SJCRH30 (cell line): Measurements from ENCODE around the gene RNF112. TPM values are rescaled to one million over a fixed set of nuclear protein-coding genes. Genes with fewer than 3 reads are reported as not detected.

Experiments used
- DNase-seq, 2 experiments: peaks; one replicate each; pipeline ENCODE4 v3.0.0-alpha.2; 2015 to 2020
- H3K27ac ChIP-seq: fragments of 250-450 bp; sonication (Bioruptor Pico); 2 replicates; pipeline ENCODE4 v1.5.1; 2020; ENCODE audit warnings: mild to moderate bottlenecking, moderate library complexity
- H3K27me3 ChIP-seq: fragments of 250-450 bp; sonication (Bioruptor Pico); 2 replicates; pipeline ENCODE4 v1.5.1; 2020; ENCODE audit warnings: mild to moderate bottlenecking, moderate library complexity
- H3K36me3 ChIP-seq: fragments of 250-450 bp; sonication (Bioruptor Pico); 2 replicates; pipeline ENCODE4 v1.5.1; 2020; ENCODE audit warnings: mild to moderate bottlenecking, moderate library complexity
- H3K4me1 ChIP-seq: fragments of 250-450 bp; sonication (Bioruptor Pico); 2 replicates; pipeline ENCODE4 v1.5.1; 2020; ENCODE audit warnings: mild to moderate bottlenecking, moderate library complexity
- H3K4me3 ChIP-seq: fragments of 250-450 bp; sonication (Bioruptor Pico); 2 replicates; pipeline ENCODE4 v1.5.1; 2020; ENCODE audit warnings: mild to moderate bottlenecking, moderate library complexity
- H3K9me3 ChIP-seq: fragments of 250-450 bp; sonication (Bioruptor Pico); replicated peaks from 2 replicates; pipeline ENCODE4 v1.5.1; 2020; ENCODE audit warnings: mild to moderate bottlenecking, moderate library complexity
- total RNA-seq: library from RNA; depleted of rRNA; stranded (reverse); fragments of >200 nt; shearing (Covaris generic); gene quantifications from 2 replicates; pipeline ENCODE4 v1.2.3, GENCODE V29; 2014; rRNA removed

Gene RNF112, protein sequence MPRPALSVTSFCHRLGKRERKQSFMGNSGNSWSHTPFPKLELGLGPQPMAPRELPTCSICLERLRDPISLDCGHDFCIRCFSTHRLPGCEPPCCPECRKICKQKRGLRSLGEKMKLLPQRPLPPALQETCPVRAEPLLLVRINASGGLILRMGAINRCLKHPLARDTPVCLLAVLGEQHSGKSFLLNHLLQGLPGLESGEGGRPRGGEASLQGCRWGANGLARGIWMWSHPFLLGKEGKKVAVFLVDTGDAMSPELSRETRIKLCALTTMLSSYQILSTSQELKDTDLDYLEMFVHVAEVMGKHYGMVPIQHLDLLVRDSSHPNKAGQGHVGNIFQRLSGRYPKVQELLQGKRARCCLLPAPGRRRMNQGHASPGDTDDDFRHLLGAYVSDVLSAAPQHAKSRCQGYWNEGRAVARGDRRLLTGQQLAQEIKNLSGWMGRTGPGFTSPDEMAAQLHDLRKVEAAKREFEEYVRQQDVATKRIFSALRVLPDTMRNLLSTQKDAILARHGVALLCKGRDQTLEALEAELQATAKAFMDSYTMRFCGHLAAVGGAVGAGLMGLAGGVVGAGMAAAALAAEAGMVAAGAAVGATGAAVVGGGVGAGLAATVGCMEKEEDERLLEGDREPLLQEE
- total RNA-seq, result 1.2 and 2.4 TPM in 2 replicates

DNA sequence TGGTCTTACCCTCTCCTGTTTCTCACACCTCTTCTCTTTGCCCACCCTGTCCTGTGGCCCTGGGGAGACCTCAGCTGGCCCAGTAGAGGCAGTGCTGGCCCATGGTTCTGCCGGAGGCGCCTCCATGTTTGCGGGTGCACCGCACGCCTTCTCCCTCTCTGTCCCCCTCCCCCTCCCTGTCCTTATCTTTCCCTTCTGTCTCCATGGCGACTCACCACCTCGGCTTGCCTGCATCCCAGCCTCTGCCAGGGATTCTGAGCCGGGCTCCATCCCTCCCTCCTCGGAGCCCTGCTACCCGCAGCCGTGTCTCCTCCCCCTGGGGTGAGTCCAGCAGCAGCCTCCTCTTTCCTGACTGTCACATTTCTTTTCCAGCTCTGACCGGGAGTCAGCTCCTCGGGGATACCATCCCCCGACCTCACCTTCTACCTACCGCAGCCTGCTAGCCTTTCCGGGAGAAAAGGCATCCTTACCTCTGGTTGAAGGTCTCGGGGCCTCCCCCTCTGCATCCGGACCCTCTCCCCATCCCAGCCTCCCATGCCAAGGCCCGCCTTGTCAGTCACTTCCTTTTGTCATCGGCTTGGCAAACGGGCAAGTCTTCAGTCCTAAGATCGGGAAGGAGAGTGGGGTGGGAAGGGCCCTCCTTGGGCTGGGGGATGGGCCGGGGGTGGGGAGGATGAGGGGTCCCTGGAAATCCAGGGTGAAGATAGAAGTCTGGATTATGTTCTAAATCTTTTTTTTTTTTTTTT, at the start of gene RNF112:
TSS of gene RNF112 (plus strand) at position 358 of the 746 bp plus-strand sequence. CDS start at position 535, 177 bp downstream.
- H3K4me3 ChIP-seq, result peak within 1 kb of the TSS; percentile 38
- peaks cover 10% of the 10 kb centered on the region; the same call in 1 of the 2 replicates for H3K27me3 ChIP-seq
- DNase-seq, result peak; percentile 54 to 58
- H3K27ac ChIP-seq, result no peak within 1 kb of the TSS
- no peaks in the 10 kb centered on the region for H3K36me3 ChIP-seq
- H3K9me3 ChIP-seq, result no peaks in the 10 kb centered on the region
- peaks cover 5% of the 10 kb centered on the region; the same call in 1 of the 2 replicates for H3K4me1 ChIP-seq

DNA sequence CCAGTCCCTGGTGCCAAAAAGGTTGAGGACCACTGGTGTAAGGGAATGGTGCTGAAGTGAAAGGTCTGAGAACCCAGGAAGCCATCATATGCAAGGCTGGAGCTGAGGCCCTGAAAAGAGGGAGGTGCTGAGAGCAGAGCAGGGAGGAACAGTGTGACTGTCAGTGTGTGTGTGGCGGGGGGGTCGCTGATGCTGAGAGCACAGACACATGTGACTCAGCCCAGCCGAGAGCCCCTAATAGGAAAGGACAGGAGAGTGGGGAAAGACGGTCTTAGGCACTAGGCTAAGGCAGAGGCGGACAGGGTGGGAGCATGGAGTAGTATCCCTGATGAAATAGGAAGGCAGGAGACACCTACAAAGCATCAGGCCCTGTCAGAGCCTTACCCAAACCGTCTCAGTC, 49.7 kb upstream of the RNF112 start:
- no peak overlapping the region for H3K4me3 ChIP-seq

GRCh38 chr17:19361944-19362276, 49.1 kb upstream of the RNF112 start:
- Histone ChIP-seq H3K4me1 (peaks cover 21% of the 10 kb centered on the region), H3K9me3 (no peaks in the 10 kb centered on the region), H3K36me3 (no peaks in the 10 kb centered on the region), H3K27me3 (no peaks in the 10 kb centered on the region), H3K4me3 (peak overlapping the region; percentile 67), H3K27ac (peak overlapping the region; percentile 23; the same call in 1 of the 2 replicates)
- no peak for DNase-seq

More for the DNA sequence above, 49.7 kb upstream of the RNF112 start:
- Histone ChIP-seq H3K9me3 (no peaks in the 10 kb centered on the region), H3K27ac (no peak overlapping the region), H3K36me3 (no peaks in the 10 kb centered on the region), H3K4me1 (peaks cover 21% of the 10 kb centered on the region), H3K27me3 (no peaks in the 10 kb centered on the region)
- peak; percentile 46 to 50 for DNase-seq

DNA sequence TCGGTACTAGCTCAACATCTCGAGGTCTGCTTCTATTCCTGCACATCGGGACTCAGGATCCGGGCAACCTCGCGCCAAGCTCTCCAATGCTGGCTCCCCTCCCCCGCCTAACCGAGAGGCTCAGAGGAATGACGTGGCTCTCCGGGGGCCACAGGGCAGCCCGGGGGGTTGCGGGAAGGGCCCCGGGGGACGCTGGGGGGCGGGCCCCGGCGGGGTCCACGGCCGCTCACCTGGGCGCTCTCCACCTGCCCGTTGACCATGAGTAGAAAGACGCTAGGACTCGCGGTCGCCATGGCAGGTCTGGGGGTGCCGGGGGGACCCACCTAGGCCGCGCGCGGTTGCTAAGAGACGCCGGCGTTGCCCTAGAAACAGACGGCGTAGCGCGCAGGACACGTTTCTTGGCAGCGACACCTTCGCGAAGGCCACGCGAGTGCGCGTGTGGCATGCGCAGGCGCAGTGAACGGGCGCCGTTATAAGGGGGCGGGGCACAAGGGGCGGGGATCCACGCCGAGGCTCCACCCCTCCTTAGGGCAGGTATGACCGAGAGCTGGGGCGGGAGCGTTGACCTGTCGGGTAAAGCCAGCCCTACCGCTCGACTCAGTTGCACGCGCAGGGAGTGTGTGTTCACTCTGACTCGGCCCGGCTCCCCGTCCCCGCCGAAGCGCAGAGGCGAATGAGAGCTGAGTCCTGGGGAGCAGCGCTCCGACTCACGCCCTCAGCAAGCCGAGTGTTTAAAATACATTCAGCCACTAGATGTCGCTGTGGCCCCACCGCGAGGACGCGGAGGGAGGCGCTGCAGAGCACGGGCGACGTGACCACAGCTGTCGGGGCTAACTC, 48.5 kb upstream of the RNF112 start, which contains the start of gene B9D1:
TSS of gene B9D1 (minus strand) at position 447 of the 837 bp plus-strand sequence. CDS start at position 293, 154 bp downstream.
- Histone ChIP-seq H3K9me3 (no peaks in the 10 kb centered on the region), H3K27me3 (no peaks in the 10 kb centered on the region), H3K4me3 (peak within 1 kb of the TSS; percentile 67), H3K4me1 (peaks cover 21% of the 10 kb centered on the region), H3K36me3 (no peaks in the 10 kb centered on the region), H3K27ac (peak within 1 kb of the TSS; percentile 23; the same call in 1 of the 2 replicates)
- peak; percentile 97 to 100 for DNase-seq

DNA sequence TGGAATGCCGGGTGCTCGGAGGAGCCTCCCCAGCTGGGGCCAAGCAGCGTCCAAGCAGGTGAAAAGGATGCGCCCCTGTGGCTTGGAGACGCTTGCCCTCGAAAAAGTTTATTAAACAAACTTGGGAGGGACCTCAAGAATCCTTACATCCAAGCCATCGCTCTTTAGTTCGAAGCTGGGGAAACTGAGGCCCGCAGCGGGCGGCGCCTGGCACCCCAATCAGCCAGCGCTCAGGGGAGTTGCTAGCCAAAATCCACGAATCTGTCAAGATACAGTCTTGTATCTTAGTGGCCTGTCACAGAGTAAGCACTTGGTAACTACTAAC, 48.0 kb upstream of the RNF112 start:
- no peaks in the 10 kb centered on the region for H3K36me3 ChIP-seq
- no peak for DNase-seq
- no peak overlapping the region for H3K27ac ChIP-seq
- H3K9me3 ChIP-seq, result no peaks in the 10 kb centered on the region
- peaks cover 21% of the 10 kb centered on the region for H3K4me1 ChIP-seq
- H3K27me3 ChIP-seq, result no peaks in the 10 kb centered on the region
- peak overlapping the region; percentile 67 for H3K4me3 ChIP-seq

GRCh38 chr17:19363460-19364035, 47.5 kb upstream of the RNF112 start:
- DNase-seq, result peak in 1 of 2 experiments; percentile 17
- Histone ChIP-seq H3K36me3 (no peaks in the 10 kb centered on the region), H3K27me3 (no peaks in the 10 kb centered on the region), H3K9me3 (no peaks in the 10 kb centered on the region), H3K27ac (no peak overlapping the region), H3K4me1 (peaks cover 21% of the 10 kb centered on the region), H3K4me3 (no peak overlapping the region)

- H3K9me3 ChIP-seq, result no peaks in the 10 kb centered on the region
- no peak overlapping the region for H3K27ac ChIP-seq
- H3K27me3 ChIP-seq, result no peaks in the 10 kb centered on the region
- H3K4me1 ChIP-seq, result peaks cover 24% of the 10 kb centered on the region
- H3K36me3 ChIP-seq, result no peaks in the 10 kb centered on the region
- no peak overlapping the region for H3K4me3 ChIP-seq
- peak; percentile 84 to 86 for DNase-seq
These were observed 46.1 kb upstream of the RNF112 start for GRCh38 chr17:19364699-19365498.

DNA sequence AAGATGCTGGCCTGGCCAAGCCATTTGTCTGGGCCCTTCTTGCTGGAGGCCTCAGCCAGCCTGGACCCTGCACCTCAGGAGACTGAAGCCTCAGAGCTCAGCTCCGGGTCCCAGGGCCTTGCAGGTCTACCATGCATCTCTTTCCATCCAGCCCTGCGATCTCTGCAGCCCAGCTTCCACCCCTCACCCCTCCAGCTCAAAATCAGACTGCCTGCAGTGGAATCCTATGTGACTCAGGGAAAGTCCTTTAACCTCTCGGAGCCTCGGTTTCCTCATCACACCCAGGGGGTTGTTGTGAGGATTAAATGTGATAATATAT, 45.6 kb upstream of the RNF112 start:
- DNase-seq, result peak in 1 of 2 experiments; percentile 21
- H3K4me1 ChIP-seq, result peaks cover 29% of the 10 kb centered on the region
- H3K36me3 ChIP-seq, result no peaks in the 10 kb centered on the region
- no peaks in the 10 kb centered on the region for H3K9me3 ChIP-seq
- H3K27me3 ChIP-seq, result no peaks in the 10 kb centered on the region
- no peak overlapping the region for H3K27ac ChIP-seq
- no peak overlapping the region for H3K4me3 ChIP-seq

- H3K27me3 ChIP-seq, result no peaks in the 10 kb centered on the region
- H3K27ac ChIP-seq, result no peak overlapping the region
- H3K9me3 ChIP-seq, result no peaks in the 10 kb centered on the region
- DNase-seq, result peak in 1 of 2 experiments; percentile 7
- H3K4me1 ChIP-seq, result peaks cover 35% of the 10 kb centered on the region
- no peaks in the 10 kb centered on the region for H3K36me3 ChIP-seq
- H3K4me3 ChIP-seq, result no peak overlapping the region
These were observed 45.0 kb upstream of the RNF112 start for GRCh38 chr17:19365833-19366636.

GRCh38 chr17:19366637-19366972, 44.4 kb upstream of the RNF112 start:
- H3K27ac ChIP-seq, result no peak overlapping the region
- no peaks in the 10 kb centered on the region for H3K36me3 ChIP-seq
- no peaks in the 10 kb centered on the region for H3K27me3 ChIP-seq
- no peaks in the 10 kb centered on the region for H3K9me3 ChIP-seq
- H3K4me3 ChIP-seq, result no peak overlapping the region
- peaks cover 41% of the 10 kb centered on the region for H3K4me1 ChIP-seq
- DNase-seq, result no peak

DNA sequence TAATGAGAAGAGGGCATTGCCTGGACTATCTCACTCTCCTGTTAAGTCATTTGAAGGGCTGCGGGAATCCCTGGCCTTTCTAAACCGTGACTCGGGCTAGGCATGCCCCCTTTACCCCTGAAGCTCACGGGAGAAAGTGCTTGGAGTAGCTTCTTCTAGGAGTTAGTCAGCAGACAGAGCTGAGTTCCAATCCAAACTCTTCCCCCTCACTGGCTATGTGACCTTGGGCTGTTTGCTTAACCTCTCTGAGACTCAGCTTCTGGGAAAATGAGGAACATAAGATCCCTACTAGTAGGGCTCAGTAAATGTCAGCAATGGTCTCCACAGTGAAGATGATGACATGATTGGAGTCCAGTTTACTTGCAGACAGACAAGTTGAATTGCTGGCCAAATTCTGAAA, 42.8 kb upstream of the RNF112 start:
- no peak for DNase-seq
- H3K4me1 ChIP-seq, result peaks cover 41% of the 10 kb centered on the region

DNA sequence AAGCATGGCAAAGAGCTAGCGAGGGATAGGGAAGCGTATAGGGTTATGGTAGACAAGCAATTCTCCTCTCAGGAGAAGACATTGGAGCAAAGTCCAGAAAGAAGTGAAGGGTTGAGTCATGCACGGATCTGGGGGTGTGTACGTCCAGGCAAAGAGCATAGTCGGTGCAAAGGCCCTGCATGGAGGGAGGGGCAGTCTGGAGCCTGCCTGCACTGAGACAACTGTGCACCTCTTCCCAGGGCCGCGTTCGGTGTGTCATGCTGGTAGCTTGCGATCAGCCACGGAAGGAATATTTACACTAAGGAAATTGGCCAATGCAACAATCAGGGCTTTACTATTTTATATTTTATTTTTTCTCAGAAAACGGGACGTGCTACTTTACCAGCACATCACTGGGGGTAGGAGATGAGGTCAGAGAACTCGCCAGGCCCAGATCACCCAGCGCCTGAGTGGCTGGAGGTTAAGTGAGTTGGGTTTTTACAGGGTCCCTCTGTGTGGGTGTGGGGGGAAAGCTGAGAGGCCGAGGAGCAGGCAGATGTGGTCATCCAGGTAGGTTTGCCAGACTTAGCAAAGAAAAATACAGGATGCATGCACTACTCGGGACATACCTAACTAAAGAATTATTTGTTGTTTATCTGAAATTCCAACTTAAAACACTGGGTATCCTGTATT, 41.8 kb upstream of the RNF112 start:
- H3K27ac ChIP-seq, result no peak overlapping the region
- no peak for DNase-seq
- H3K9me3 ChIP-seq, result no peaks in the 10 kb centered on the region
- H3K36me3 ChIP-seq, result no peaks in the 10 kb centered on the region
- H3K4me1 ChIP-seq, result peaks cover 35% of the 10 kb centered on the region
- no peak overlapping the region for H3K4me3 ChIP-seq
- no peaks in the 10 kb centered on the region for H3K27me3 ChIP-seq

More for the DNA sequence above, 42.8 kb upstream of the RNF112 start:
- no peaks in the 10 kb centered on the region for H3K9me3 ChIP-seq
- no peak overlapping the region for H3K4me3 ChIP-seq
- H3K27ac ChIP-seq, result no peak overlapping the region
- H3K27me3 ChIP-seq, result no peaks in the 10 kb centered on the region
- H3K36me3 ChIP-seq, result no peaks in the 10 kb centered on the region
